Measurements from ENCODE around the gene ARSG. TPM values are rescaled to one million over a fixed set of nuclear protein-coding genes. Genes with fewer than 3 reads are reported as not detected.

Gene ARSG
- total RNA-seq, 2 donors from 2014 or later = 4.4 to 14.1 TPM

DNA sequence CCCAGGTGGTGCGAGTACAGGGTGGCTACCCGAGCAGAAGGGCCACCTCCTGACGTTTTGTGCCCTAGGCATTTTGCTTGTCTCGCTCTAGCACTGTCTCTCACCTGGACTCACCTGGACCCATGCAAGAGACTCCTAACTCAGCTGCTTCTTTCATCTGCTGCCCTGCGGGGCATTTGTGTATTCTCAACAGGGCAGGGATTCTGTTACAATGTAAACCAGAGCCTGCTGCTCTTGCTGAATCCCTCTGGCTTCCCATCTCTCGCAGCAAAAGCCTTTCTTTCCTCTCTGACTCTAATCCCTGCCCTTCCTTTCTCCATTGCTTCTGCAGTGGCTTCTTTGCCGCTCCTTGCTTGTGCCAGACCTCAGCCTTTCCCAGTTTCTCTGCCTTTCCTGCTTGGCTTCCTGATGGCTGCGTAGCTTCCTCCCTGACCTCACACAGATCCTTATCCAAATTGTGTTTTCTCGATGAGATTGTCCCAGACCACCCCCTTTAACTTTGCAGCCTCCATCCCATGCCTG lies 10.2 kb downstream of the ARSG start:
- DNase-seq = peak; percentile 67
- H3K4me3 Mint-ChIP-seq = no peak overlapping the region
- no peaks in the 10 kb centered on the region for H3K27me3 ChIP-seq (ENCODE audit: control insufficient read depth, insufficient read depth, low read length, poor library complexity, severe bottlenecking)
- TF ChIP-seq, protein P1, sequence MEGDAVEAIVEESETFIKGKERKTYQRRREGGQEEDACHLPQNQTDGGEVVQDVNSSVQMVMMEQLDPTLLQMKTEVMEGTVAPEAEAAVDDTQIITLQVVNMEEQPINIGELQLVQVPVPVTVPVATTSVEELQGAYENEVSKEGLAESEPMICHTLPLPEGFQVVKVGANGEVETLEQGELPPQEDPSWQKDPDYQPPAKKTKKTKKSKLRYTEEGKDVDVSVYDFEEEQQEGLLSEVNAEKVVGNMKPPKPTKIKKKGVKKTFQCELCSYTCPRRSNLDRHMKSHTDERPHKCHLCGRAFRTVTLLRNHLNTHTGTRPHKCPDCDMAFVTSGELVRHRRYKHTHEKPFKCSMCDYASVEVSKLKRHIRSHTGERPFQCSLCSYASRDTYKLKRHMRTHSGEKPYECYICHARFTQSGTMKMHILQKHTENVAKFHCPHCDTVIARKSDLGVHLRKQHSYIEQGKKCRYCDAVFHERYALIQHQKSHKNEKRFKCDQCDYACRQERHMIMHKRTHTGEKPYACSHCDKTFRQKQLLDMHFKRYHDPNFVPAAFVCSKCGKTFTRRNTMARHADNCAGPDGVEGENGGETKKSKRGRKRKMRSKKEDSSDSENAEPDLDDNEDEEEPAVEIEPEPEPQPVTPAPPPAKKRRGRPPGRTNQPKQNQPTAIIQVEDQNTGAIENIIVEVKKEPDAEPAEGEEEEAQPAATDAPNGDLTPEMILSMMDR (conservative IDR thresholded peaks at IDR 0.05) = no peak
- H3K4me1 Mint-ChIP-seq = peaks cover 39% of the 10 kb centered on the region
- H3K9ac ChIP-seq (ENCODE audit: extremely low read depth, low read length, poor library complexity, severe bottlenecking) = no peak overlapping the region
- H3K36me3 ChIP-seq (ENCODE audit: control insufficient read depth, insufficient read depth, low read length) = no peaks in the 10 kb centered on the region
- peak overlapping the region; percentile 82 for H3K27ac Mint-ChIP-seq
- peaks cover 8% of the 10 kb centered on the region for H3K4me1 ChIP-seq (ENCODE audit: control insufficient read depth, insufficient read depth, low read length)
- no peaks in the 10 kb centered on the region for H3K36me3 Mint-ChIP-seq (ENCODE audit: low read depth)
- H3K4me3 ChIP-seq (ENCODE audit: low read length) = no peak overlapping the region
- H3K9me3 Mint-ChIP-seq = no peaks in the 10 kb centered on the region
- no peaks in the 10 kb centered on the region for H3K27me3 Mint-ChIP-seq (ENCODE audit: insufficient read depth)
- H3K9me3 ChIP-seq (ENCODE audit: control insufficient read depth, low read length) = peaks cover 24% of the 10 kb centered on the region
- H3K27ac ChIP-seq (ENCODE audit: low read depth, low read length) = no peak overlapping the region
- 53 to 77% methylated on average over 7 to 9 of the region's 9 CpGs for WGBS, 2 experiments (ENCODE audit: insufficient coverage in 1 of 2, insufficient read length in 1 of 2)

DNA sequence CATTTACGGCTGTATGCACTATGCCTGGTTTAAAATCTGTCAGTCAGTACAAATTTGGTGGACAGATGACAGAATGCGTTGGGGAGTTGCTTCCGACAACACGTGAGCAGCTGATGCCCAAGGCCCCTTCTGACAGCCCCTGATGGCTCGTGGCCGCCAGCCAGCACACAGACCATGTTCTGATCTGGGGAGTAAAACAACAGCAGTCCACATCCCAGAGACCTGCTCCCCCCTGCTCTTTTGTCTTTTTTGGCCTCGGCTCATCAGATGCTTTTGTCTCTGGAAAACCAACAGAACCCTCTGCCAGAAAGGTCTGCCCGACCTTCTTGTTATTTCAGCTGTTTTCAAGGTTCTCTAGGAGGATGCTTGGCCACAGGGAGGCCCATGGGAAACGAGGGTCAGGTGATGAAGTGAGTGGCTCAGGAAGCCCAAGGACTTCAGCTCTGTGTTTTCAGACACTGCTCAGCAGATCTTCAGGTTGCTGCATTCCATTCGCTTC lies 10.8 kb downstream of the ARSG start:
- TF ChIP-seq, protein P1 (conservative IDR thresholded peaks at IDR 0.05) = no peak
- peak overlapping the region; percentile 82 for H3K27ac Mint-ChIP-seq
- Histone ChIP-seq H3K27me3 (ENCODE audit: control insufficient read depth, insufficient read depth, low read length, poor library complexity, severe bottlenecking) (no peaks in the 10 kb centered on the region), H3K9ac (ENCODE audit: extremely low read depth, low read length, poor library complexity, severe bottlenecking) (no peak overlapping the region), H3K9me3 (ENCODE audit: control insufficient read depth, low read length) (peaks cover 24% of the 10 kb centered on the region), H3K4me1 (ENCODE audit: control insufficient read depth, insufficient read depth, low read length) (peaks cover 8% of the 10 kb centered on the region), H3K36me3 (ENCODE audit: control insufficient read depth, insufficient read depth, low read length) (no peaks in the 10 kb centered on the region), H3K4me3 (ENCODE audit: low read length) (no peak overlapping the region), H3K27ac (ENCODE audit: low read depth, low read length) (no peak overlapping the region)
- DNase-seq = no peak
- H3K27me3 Mint-ChIP-seq (ENCODE audit: insufficient read depth) = no peaks in the 10 kb centered on the region
- no peaks in the 10 kb centered on the region for H3K9me3 Mint-ChIP-seq
- H3K4me3 Mint-ChIP-seq = no peak overlapping the region
- peaks cover 33% of the 10 kb centered on the region for H3K4me1 Mint-ChIP-seq
- H3K36me3 Mint-ChIP-seq (ENCODE audit: low read depth) = no peaks in the 10 kb centered on the region
- WGBS, 2 experiments (ENCODE audit: insufficient coverage in 1 of 2, insufficient read length in 1 of 2) = 74 to 84% methylated on average over 10 of the region's 10 CpGs

DNA sequence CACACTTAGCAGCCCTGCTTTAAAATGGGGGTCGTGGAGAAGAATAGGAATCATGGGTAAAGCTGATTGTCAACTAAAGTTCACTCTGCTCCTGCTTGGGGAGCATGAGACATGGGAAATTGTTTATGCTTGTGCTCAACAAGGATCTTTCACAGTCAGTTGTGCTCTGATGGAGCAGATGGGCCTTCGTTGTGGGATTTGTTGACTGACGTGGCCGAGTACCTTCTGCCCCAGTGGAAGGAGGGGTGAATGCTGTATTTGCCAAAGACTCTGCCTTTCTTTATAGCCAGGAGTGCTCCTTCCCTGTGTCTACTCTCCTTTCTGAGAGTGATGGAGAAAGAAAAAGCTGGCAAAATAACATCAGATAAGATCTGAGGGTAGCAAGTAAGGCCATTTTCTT lies 11.4 kb downstream of the ARSG start:
- Mint-ChIP-seq H3K9me3 (no peaks in the 10 kb centered on the region), H3K36me3 (ENCODE audit: low read depth) (no peaks in the 10 kb centered on the region), H3K4me1 (peaks cover 31% of the 10 kb centered on the region), H3K4me3 (no peak overlapping the region), H3K27ac (no peak overlapping the region), H3K27me3 (ENCODE audit: insufficient read depth) (no peaks in the 10 kb centered on the region)
- Histone ChIP-seq H3K36me3 (ENCODE audit: control insufficient read depth, insufficient read depth, low read length) (no peaks in the 10 kb centered on the region), H3K4me1 (ENCODE audit: control insufficient read depth, insufficient read depth, low read length) (peaks cover 8% of the 10 kb centered on the region), H3K27me3 (ENCODE audit: control insufficient read depth, insufficient read depth, low read length, poor library complexity, severe bottlenecking) (no peaks in the 10 kb centered on the region), H3K4me3 (ENCODE audit: low read length) (no peak overlapping the region), H3K9me3 (ENCODE audit: control insufficient read depth, low read length) (peaks cover 23% of the 10 kb centered on the region), H3K27ac (ENCODE audit: low read depth, low read length) (no peak overlapping the region), H3K9ac (ENCODE audit: extremely low read depth, low read length, poor library complexity, severe bottlenecking) (no peak overlapping the region)
- 81 to 86% methylated on average over 4 of the region's 4 CpGs for WGBS, 2 experiments (ENCODE audit: insufficient coverage in 1 of 2, insufficient read length in 1 of 2)
- TF ChIP-seq, protein P1 (conservative IDR thresholded peaks at IDR 0.05) = no peak
- DNase-seq = no peak

All from endodermal cell (in vitro differentiated cells).